ENCODE data around the gene C17orf107.

Gene C17orf107

DNA sequence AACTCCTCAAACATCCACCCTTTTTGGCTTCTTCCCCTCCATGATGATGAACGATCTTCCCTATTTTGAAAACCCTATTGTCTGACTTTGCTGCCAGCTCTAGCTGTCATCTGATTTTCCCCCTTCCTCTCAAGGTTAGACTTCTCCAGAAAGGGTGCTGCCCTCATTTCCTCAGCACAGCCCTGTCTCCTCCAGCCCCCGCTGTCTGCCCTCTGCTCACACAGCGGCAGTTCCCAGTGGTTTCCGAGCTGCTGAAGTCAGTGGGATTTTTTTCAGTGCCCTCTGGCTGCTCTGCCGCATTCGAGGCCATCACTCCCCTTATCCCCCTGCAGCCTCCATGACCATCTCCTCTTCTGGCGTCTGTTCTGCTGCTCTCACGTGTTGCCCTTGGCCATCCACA, 26.6 kb upstream of the C17orf107 start:
- no peak overlapping the region for H3K4me3 ChIP-seq (ENCODE audit: low read depth, low read length)

DNA sequence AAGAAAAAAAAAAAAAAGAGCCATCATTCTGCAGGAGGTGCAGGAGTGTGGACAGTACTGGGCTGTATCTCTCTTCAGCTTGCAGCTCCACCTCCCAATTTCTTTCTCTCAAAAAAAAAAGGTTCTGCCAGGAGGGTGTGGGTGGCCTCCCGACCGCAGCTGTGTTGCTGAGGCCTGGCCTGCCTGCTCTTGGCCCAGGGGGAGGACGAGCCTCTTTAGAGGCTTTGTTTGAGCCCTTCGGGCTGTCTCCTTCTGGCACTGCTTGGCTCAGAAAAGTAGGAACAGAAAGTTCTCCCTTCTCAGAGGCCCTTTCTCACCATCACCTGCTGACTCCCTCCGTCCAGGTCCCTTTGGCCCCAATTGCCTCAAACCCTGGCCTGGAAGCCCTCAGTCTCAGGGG, 22.2 kb upstream of the C17orf107 start:
- H3K4me3 ChIP-seq (ENCODE audit: low read depth, low read length): no peak overlapping the region

DNA sequence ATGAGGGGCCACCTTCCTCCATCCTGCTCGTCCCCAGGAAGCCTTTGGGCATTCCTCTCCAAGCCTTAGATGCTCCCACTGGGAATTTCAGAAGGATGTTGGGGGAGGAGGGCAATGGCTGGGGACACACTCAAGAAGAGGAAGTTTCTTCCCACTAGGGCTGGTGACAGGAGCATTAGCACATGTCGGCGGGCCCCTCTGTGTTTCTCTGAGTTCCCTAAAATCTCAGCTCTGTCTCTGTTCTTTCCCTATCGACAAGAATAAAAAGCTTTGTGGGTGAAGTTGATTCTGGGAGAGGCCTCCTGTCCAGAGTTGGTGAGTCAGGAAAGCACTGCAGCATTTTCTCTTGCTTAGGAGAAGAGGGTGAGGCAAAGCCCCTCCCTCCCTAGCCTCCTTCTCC, 19.7 kb upstream of the C17orf107 start:
- no peak overlapping the region for H3K4me3 ChIP-seq (ENCODE audit: low read depth, low read length)

DNA sequence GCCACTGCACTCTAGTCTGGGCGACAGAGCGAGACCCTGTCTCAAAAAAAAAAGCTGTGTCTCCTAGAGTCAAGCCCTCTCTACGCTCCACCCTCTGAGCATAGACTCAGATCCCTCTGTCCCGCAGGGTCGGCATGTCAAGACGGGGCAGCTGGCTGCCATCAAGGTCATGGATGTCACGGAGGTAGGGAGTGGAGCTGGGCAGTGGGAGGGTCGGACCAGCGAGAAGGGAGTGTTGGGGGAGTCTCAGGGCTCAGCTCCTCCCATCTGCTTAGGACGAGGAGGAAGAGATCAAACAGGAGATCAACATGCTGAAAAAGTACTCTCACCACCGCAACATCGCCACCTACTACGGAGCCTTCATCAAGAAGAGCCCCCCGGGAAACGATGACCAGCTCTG, 18.5 kb upstream of the C17orf107 start:
- no peak overlapping the region for H3K4me3 ChIP-seq (ENCODE audit: low read depth, low read length)

DNA sequence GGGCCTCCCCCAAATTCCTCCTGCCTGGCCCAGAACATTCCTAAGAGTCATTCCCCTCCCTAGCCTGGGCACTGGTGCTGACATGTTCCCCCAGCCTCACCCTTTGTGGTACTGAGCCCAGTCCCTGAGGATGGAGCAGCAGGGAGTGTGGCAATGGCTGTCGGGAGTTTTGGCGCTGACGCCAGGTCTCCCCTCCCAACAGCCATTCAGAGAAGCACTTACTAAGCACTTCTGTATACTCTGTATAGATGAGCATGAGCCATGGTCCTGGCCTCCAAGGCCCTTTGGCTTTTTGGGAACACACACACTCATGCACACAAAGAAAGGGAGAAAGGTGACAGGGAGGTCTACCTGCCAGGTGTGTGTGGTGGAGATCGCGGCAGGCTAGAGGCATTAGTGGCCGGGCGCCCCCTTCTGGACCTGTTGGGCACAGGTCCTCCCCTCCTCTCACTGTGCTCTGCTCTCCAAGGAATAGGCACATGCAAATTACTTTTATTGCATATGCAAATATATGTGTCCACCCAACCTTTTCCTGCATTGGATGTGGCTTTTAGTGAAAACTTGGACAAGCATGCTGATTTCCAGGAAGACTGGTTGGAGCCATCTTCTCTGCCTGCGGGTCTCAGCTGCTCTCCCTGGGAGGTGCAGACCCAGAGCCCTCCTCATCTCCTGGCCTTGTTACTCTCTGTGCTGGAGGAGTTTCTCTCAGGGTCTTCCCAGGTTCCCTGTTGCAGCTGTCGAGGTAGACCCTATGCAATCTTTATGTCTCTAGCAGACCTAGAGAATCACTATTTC, 17.4 kb upstream of the C17orf107 start:
- H3K4me3 ChIP-seq (ENCODE audit: low read depth, low read length): no peak overlapping the region

DNA sequence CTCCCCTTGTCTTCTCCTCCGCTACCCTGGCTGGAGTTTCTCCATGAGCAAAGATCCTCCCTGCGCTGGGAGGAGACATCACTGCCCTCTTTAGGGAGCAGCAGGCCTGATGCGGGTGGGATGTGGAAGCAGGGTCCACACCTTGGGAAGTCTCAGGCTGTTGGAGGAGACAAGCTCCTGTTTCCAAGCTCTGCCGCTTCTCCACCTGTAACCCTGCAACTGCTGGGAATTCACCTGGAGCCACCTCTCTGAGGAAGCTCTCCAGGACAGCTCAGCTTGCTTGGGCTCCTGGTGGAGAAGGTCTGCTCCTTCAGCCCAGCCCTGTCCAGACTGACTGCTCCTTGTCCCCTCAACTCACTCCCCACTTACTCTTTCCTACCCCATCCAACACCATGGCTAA, 14.8 kb upstream of the C17orf107 start:
- no peak overlapping the region for H3K4me3 ChIP-seq (ENCODE audit: low read depth, low read length)

DNA sequence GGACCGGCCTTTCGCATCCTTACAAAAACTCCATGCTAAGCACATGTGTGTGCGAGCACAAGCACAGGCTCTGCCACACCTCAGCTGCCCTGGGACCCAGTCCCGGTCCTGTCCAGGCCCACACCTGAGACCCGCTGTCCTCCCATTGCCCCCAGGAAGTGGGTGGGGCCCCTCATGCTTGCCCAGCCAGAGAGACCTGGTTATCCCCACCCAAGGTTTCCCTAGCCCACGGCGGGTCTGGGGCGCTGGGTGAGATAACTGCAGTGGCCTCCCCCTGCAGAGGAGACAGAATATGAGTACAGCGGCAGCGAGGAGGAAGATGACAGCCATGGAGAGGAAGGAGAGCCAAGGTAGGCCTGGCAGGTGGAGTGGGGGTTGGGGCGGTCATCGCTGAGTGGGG, 12.5 kb upstream of the C17orf107 start:
- no peak overlapping the region for H3K4me3 ChIP-seq (ENCODE audit: low read depth, low read length)

DNA sequence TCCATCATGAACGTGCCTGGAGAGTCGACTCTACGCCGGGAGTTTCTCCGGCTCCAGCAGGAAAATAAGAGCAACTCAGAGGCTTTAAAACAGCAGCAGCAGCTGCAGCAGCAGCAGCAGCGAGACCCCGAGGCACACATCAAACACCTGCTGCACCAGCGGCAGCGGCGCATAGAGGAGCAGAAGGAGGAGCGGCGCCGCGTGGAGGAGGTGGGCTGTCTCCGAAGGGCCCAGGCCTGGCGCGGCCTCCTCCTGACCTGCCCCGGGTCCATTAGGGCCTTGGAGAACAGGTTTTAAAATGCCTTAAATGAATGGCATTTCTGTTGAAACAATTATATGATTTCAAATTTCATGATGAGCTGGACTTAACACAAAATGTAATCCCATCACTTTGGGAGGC, 11.8 kb upstream of the C17orf107 start:
- H3K4me3 ChIP-seq (ENCODE audit: low read depth, low read length): no peak overlapping the region

DNA sequence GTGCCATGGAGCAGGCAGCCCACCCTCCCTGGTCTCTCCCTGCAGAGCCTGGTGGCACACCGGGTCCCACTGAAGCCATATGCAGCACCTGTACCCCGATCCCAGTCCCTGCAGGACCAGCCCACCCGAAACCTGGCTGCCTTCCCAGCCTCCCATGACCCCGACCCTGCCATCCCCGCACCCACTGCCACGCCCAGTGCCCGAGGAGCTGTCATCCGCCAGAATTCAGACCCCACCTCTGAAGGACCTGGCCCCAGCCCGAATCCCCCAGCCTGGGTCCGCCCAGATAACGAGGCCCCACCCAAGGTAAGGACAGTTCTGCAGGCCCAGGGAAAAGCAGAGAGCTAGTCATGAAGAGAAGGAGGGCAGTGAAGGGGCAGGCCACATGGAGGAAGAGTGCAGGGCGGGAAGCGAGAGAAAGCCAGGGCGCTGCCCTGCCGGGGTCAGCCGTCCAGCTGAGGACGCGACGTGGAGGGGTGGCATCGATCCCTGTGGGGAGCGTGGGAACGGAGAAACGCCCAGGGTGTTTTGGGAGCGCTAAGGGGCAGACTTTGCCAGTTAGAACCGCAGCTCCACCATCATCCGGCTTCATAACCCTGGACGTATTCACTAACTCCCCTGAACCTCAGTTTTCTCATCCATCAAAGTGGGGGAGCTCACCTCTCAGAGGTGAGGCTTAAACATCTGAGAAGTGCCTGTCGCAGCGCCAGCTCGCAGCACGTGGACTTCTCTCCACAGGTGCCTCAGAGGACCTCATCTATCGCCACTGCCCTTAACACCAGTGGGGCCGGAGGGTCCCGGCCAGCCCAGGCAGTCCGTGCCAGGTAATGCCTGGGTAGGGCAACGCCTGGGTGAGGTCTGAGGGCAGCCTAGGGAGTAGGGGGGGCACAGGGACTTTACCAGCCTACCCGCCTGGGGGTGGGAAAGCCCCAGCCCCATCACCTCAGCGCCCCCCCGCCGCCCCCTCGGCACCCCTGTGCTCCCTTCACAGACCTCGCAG, 7.6 kb upstream of the C17orf107 start:
- no peak overlapping the region for H3K4me3 ChIP-seq (ENCODE audit: low read depth, low read length)

DNA sequence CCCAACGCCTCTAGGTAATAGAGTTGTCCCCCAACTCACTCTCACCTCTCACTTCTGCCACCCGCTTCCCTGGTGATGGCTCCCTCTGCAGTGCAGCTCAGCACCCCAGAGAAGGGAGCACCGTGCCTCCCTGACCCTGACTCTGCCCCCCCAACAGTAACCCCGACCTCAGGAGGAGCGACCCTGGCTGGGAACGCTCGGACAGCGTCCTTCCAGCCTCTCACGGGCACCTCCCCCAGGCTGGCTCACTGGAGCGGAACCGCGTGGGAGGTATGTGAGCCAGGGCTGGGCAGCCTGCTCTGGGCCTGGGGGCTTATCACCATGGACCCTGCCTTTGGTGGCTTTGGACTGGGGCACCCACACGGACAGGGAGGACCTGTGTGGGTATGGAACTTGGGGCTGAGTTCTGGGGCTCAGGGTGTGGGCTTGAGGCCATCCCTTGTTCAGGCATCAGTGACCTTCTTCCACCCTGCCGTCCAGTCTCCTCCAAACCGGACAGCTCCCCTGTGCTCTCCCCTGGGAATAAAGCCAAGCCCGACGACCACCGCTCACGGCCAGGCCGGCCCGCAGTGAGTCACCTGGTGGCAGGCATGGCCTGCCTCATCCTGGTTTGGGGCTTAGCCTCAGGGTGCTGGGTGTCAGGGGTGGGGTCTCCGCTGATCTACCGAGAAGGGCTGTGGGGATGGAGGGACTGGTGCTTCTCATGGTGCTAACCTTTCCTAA, 6.7 kb upstream of the C17orf107 start:
- no peak overlapping the region for H3K4me3 ChIP-seq (ENCODE audit: low read depth, low read length)

DNA sequence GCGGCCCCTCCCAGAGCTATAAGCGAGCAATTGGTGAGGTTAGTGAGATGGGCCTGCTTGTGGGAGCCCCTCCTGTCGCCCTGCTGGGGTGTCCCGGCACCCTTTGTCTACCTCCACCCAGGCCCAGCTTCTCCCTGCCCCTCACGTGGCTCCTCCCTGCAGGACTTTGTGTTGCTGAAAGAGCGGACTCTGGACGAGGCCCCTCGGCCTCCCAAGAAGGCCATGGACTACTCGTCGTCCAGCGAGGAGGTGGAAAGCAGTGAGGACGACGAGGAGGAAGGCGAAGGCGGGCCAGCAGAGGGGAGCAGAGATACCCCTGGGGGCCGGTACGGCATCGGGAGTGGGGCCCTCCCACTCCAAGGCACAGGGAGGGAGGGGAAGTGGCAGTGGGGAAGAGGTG, 6.1 kb upstream of the C17orf107 start:
- H3K4me3 ChIP-seq (ENCODE audit: low read depth, low read length): no peak overlapping the region

DNA sequence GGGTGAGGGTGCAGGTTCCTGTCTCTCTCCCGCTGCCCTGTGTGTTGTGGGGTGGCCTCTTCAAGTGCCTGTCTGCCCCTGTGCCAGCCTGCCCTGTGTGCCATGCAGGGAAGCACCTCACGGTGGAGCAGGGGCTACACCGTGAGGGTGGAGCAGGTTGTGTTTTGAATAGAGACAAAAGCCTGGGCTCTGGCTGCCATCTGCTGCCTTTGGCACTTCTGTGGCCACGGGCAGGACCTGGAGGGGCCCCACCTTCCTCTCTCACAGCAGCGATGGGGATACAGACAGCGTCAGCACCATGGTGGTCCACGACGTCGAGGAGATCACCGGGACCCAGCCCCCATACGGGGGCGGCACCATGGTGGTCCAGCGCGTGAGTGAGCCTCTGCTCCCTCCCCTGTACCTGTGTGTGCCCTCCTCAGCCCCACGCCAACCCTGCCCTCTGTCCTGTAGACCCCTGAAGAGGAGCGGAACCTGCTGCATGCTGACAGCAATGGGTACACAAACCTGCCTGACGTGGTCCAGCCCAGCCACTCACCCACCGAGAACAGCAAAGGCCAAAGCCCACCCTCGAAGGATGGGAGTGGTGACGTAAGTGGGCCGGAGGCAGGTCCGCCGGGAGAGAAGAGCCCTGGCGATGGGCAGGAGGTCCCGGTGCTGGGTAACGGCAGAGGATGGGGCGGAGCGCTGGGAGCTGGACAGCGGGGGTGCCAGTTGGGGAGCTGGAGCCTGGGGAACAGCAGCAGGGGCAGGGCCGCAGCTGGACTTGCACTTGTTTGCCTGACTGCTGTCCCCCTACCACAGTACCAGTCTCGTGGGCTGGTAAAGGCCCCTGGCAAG, 5.4 kb upstream of the C17orf107 start:
- no peak overlapping the region for H3K4me3 ChIP-seq (ENCODE audit: low read depth, low read length)

DNA sequence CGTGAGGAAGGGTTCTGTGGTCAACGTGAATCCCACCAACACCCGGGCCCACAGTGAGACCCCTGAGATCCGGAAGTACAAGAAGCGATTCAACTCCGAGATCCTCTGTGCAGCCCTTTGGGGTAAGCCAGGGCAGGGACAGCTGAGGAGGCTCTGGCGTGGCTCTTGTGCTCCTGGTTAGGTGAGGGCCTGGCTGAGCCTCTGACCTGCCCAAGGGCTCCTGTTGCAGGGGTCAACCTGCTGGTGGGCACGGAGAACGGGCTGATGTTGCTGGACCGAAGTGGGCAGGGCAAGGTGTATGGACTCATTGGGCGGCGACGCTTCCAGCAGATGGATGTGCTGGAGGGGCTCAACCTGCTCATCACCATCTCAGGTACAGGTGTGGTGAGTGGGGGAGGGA, 4.2 kb upstream of the C17orf107 start:
- H3K4me3 ChIP-seq (ENCODE audit: low read depth, low read length): no peak overlapping the region

DNA sequence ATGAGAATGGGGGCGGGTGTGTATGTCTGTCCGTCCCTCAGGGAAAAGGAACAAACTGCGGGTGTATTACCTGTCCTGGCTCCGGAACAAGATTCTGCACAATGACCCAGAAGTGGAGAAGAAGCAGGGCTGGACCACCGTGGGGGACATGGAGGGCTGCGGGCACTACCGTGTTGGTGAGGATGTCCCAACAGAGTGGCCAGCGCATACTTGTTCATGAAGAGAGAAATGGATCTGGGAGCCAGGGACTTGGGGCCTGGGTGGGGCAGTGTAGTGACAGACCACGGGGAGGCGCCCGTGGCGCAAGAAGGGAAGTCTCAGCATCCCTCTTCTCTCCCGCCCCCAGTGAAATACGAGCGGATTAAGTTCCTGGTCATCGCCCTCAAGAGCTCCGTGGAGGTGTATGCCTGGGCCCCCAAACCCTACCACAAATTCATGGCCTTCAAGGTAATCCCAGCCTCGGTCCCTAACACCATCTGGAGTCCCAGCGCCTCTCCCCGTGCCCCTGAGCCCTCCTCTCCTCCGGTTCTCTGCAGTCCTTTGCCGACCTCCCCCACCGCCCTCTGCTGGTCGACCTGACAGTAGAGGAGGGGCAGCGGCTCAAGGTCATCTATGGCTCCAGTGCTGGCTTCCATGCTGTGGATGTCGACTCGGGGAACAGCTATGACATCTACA, 3.5 kb upstream of the C17orf107 start:
- H3K4me3 ChIP-seq (ENCODE audit: low read depth, low read length): no peak overlapping the region

DNA sequence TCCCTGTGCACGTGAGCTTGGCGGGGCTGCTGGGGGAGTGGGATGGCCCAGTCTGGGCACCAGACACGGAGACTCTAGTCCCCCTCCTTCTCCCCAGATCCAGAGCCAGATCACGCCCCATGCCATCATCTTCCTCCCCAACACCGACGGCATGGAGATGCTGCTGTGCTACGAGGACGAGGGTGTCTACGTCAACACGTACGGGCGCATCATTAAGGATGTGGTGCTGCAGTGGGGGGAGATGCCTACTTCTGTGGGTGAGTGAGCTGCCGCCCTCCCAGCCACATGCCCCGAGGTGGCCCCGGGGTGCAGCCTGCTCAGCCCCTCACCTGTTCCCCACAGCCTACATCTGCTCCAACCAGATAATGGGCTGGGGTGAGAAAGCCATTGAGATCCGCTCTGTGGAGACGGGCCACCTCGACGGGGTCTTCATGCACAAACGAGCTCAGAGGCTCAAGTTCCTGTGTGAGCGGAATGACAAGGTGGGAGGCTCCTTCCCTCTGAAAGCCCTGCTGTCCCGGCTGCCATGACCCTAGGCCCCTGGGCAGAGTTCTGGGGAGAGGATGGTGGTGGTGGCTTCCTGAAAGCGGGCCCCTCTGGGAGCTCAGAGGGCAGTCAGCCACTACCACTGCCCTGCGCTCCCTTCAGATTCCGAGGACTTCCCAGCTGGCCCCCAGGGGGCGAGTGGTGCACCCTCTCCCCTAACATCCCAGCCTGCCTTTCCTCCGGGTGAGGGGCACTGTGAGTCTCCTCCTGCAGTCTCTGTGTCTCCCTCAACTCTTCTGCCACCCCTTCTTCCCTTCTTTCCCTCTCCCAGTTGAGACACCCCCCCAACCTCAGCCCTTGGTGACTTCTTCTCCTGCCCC, 2.8 kb upstream of the C17orf107 start:
- no peak overlapping the region for H3K4me3 ChIP-seq (ENCODE audit: low read depth, low read length)

DNA sequence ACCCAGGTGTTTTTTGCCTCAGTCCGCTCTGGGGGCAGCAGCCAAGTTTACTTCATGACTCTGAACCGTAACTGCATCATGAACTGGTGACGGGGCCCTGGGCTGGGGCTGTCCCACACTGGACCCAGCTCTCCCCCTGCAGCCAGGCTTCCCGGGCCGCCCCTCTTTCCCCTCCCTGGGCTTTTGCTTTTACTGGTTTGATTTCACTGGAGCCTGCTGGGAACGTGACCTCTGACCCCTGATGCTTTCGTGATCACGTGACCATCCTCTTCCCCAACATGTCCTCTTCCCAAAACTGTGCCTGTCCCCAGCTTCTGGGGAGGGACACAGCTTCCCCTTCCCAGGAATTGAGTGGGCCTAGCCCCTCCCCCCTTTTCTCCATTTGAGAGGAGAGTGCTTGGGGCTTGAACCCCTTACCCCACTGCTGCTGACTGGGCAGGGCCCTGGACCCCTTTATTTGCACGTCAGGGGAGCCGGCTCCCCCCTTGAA, 2.1 kb upstream of the C17orf107 start:
- no peak overlapping the region for H3K4me3 ChIP-seq (ENCODE audit: low read depth, low read length)

DNA sequence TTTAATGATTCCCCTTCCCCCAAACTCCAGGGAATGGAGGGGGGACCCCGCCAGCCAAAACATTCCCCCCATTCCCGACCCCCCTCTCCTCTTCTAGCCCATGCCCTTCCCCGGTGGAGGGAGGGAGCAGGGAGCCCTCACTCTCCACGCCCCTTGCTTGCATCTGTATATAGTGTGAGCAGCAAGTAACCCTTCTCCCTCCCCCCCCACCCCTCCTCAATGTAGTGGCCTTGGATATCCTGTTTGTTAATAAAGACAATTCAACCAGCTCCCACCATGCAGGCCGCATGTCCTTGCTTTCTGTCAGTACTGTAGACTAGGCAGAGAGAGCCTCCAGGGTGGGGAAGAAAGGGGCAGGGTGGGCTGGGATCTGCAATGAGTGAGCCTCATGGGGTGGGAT, 1.6 kb upstream of the C17orf107 start:
- no peak overlapping the region for H3K4me3 ChIP-seq (ENCODE audit: low read depth, low read length)

DNA sequence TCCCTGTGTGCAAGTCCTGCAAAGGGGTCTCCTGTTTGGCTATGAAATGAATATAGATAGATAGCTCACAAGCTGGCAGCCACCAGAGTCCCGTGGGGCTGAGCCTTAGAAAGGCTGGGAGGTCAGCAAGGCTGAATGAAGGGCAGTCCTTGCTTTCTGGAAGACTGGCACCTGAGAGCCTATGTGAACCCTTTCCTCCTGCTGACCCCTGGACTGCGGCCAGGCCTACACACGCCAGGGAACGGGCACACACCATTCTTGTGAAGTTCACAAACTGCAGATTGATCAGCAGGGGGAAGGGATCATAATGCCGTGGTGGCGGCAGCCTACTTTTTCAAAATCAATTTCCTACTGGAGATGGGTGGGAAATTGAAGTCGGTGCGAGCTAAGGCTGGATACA, 985 bp upstream of the C17orf107 start:
- H3K4me3 ChIP-seq (ENCODE audit: low read depth, low read length): no peak overlapping the region

DNA sequence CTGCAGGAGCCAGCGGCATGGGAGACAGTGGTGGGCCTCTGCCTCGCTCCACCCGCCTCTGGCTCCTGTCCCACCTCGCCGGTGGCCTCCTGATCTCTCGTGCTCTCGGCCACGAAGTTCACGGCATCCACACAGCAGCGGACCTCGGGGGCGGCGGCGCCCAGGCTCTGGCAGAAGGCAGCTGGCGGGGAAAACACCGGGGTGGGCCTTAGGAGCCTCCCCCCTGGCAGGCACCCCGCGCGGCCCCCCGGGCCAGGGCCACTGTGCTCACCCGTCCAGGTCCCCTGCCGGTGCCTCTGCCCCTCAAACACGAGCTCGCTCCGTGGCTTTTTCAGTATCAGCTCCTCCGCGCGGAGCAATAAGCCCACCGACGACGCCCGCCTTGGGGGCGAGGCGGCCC, 409 bp upstream of the C17orf107 start:
- H3K4me3 ChIP-seq (ENCODE audit: low read depth, low read length): peak overlapping the region; percentile 50
